Small intestine (tissue), 7 donors: ENCODE measurements around the gene MCUB. TPM values are rescaled to one million over a fixed set of nuclear protein-coding genes. Genes with fewer than 3 reads are reported as not detected.
A peak's percentile ranks its signal among the peaks of the same experiment; 100 is the strongest.

Experiments
- DNase-seq, 2 donors: peaks; one replicate each; pipeline versions ENCODE4 v3.0.0 to v3.0.0-alpha.2; 2013
- FAIRE-seq: peaks from 2 replicates; lab custom pipeline; 2012; peaks lifted over from hg19 to GRCh38; lab: Jason Lieb, UNC
- H3K27ac ChIP-seq, 3 donors: one replicate each; pipeline ENCODE4 v1.5.1; 2013; ENCODE audit warnings: low read length in 2 of 3, mild to moderate bottlenecking in 2 of 3, control low read depth in 1 of 3, inconsistent platforms in 1 of 3, low read depth in 1 of 3, moderate library complexity in 1 of 3
- H3K27me3 ChIP-seq, 3 donors: one replicate each; pipeline ENCODE4 v1.6.1; 2013; ENCODE audit warnings: low read length in 3 of 3, inconsistent platforms in 1 of 3; ENCODE audit not compliant: control insufficient read depth in 3 of 3, insufficient read depth in 3 of 3
- H3K36me3 ChIP-seq, 3 donors: one replicate each; pipeline ENCODE4 v1.6.1; 2013; ENCODE audit warnings: low read length in 3 of 3, inconsistent platforms in 1 of 3, low read depth in 1 of 3, mild to moderate bottlenecking in 1 of 3, moderate library complexity in 1 of 3; ENCODE audit not compliant: control insufficient read depth in 3 of 3, insufficient read depth in 2 of 3
- H3K4me1 ChIP-seq, 3 donors: one replicate each; pipeline ENCODE4 v1.6.1; 2013; ENCODE audit warnings: low read length in 2 of 3, inconsistent platforms in 1 of 3, low read depth in 1 of 3, mild to moderate bottlenecking in 1 of 3, moderate library complexity in 1 of 3; ENCODE audit not compliant: control insufficient read depth in 3 of 3, insufficient read depth in 2 of 3
- H3K4me3 ChIP-seq, 3 donors: one replicate each; pipeline ENCODE4 v1.5.1; 2013; ENCODE audit warnings: low read length in 3 of 3, control low read depth in 1 of 3, inconsistent platforms in 1 of 3, low read depth in 1 of 3, mild to moderate bottlenecking in 1 of 3, moderate library complexity in 1 of 3
- H3K9me3 ChIP-seq, 2 donors: one replicate each; pipeline ENCODE4 v1.6.1; 2013; ENCODE audit warnings: low read depth in 1 of 2, low read length in 1 of 2; ENCODE audit not compliant: control insufficient read depth in 2 of 2, insufficient read depth in 1 of 2
- WGBS, 3 donors: extraction: QIAGEN DNeasy Blood & Tissue Kit; methylation state at CpG; one replicate each; pipeline ENCODE4 v1.1.7; 2013; 5-methylcytosine and 5-hydroxymethylcytosine counted together
- polyA plus RNA-seq, 4 donors: library from polyadenylated mRNA; stranded (reverse) in 3 of 4; unstranded in 1 of 4; fragments of 200-250 nt in 3 of 4; fragments of 120-200 nt in 1 of 4; gene quantifications; one replicate each; pipeline versions ENCODE4 v1.2.1 to v1.2.3, GENCODE V29; 2013
- donor health status: healthy with polysubstance abuse.
- donor health status: control.
- donor health status: control.
- donor health status: Bipolar disorder and iron deficiency.
- donor health status: healthy.

Gene MCUB
- polyA plus RNA-seq, 4 donors, result 2.2 to 12.8 (median 3.8) TPM

GRCh38 chr4:109615742-109616141, 55.7 kb downstream of the MCUB start:
- Histone ChIP-seq H3K4me3 (no peak overlapping the region), H3K27ac (no peak overlapping the region), H3K36me3 (no peaks in the 10 kb centered on the region), H3K4me1 (peaks cover 0 to 3% (median 0%) of the 10 kb centered on the region in 3 donors), H3K27me3 (no peaks in the 10 kb centered on the region), H3K9me3 (peaks cover 0 to 9% of the 10 kb centered on the region in 2 donors)
- 86 to 100% (median 95%) methylated on average over 2 of the region's 2 CpGs for WGBS, 3 donors
- FAIRE-seq (no peak), DNase-seq (no peak)

- FAIRE-seq, result no peak
- 90 to 94% (median 90%) methylated on average over 1 of the region's 1 CpG for WGBS, 3 donors
Observed at GRCh38 chr4:109616243-109616642, 56.2 kb downstream of the MCUB start.

GRCh38 chr4:109622626-109623025, 62.6 kb downstream of the MCUB start:
- peak overlapping the region in 2 of 3 donors; percentile 5 to 58 for H3K27ac ChIP-seq
- WGBS, 3 donors, result 23 to 72% (median 42%) methylated on average over 7 of the region's 7 CpGs
- peak; percentile 88 to 91 for DNase-seq
- no peak overlapping the region for H3K4me3 ChIP-seq
- FAIRE-seq, result no peak
- H3K9me3 ChIP-seq, result no peaks in the 10 kb centered on the region
- no peaks in the 10 kb centered on the region for H3K36me3 ChIP-seq
- peaks cover 0 to 9% (median 0%) of the 10 kb centered on the region in 3 donors for H3K4me1 ChIP-seq
- H3K27me3 ChIP-seq, result no peaks in the 10 kb centered on the region

More at GRCh38 chr4:109616243-109616642, 56.2 kb downstream of the MCUB start:
- no peaks in the 10 kb centered on the region for H3K4me1 ChIP-seq
- peaks cover 0 to 6% of the 10 kb centered on the region in 2 donors for H3K9me3 ChIP-seq
- no peaks in the 10 kb centered on the region for H3K36me3 ChIP-seq
- H3K27ac ChIP-seq, result no peak overlapping the region
- no peak overlapping the region for H3K4me3 ChIP-seq
- no peaks in the 10 kb centered on the region for H3K27me3 ChIP-seq
- no peak for DNase-seq

GRCh38 chr4:109624536-109624935, 64.5 kb downstream of the MCUB start:
- H3K27ac ChIP-seq, result no peak overlapping the region
- H3K4me3 ChIP-seq, result no peak overlapping the region
- no peaks in the 10 kb centered on the region for H3K27me3 ChIP-seq
- WGBS, 3 donors, result 93 to 97% (median 94%) methylated on average over 2 of the region's 2 CpGs
- peaks cover 0 to 14% (median 0%) of the 10 kb centered on the region in 3 donors for H3K4me1 ChIP-seq
- no peak for FAIRE-seq
- DNase-seq, result no peak
- H3K9me3 ChIP-seq, result no peaks in the 10 kb centered on the region
- H3K36me3 ChIP-seq, result no peaks in the 10 kb centered on the region

GRCh38 chr4:109627361-109627760, 67.3 kb downstream of the MCUB start:
- Histone ChIP-seq H3K4me1 (peaks cover 0 to 19% (median 3%) of the 10 kb centered on the region in 3 donors), H3K27me3 (no peaks in the 10 kb centered on the region), H3K36me3 (no peaks in the 10 kb centered on the region), H3K4me3 (no peak overlapping the region), H3K27ac (no peak overlapping the region), H3K9me3 (no peaks in the 10 kb centered on the region)
- DNase-seq (peak; percentile 31 to 56), FAIRE-seq (no peak)
- 64 to 88% (median 71%) methylated on average over 4 of the region's 4 CpGs for WGBS, 3 donors

- FAIRE-seq (no peak), DNase-seq (no peak)
- WGBS, 3 donors, result 68 to 78% (median 73%) methylated on average over 4 of the region's 4 CpGs
- Histone ChIP-seq H3K27me3 (no peaks in the 10 kb centered on the region), H3K36me3 (no peaks in the 10 kb centered on the region), H3K9me3 (no peaks in the 10 kb centered on the region), H3K4me1 (peaks cover 0 to 10% (median 3%) of the 10 kb centered on the region in 3 donors), H3K4me3 (no peak overlapping the region), H3K27ac (no peak overlapping the region)
Observed at GRCh38 chr4:109629775-109630174, 69.7 kb downstream of the MCUB start.

- FAIRE-seq (no peak), DNase-seq (peak; percentile 45 to 50)
- WGBS, 3 donors, result 8 to 27% (median 22%) methylated on average over 5 of the region's 5 CpGs
- Histone ChIP-seq H3K27me3 (no peaks in the 10 kb centered on the region), H3K36me3 (no peaks in the 10 kb centered on the region), H3K27ac (peak overlapping the region in 1 of 3 donors; percentile 29), H3K4me1 (peaks cover 0 to 10% (median 3%) of the 10 kb centered on the region in 3 donors), H3K9me3 (no peaks in the 10 kb centered on the region), H3K4me3 (no peak overlapping the region)
Observed at GRCh38 chr4:109631532-109632108, 71.6 kb downstream of the MCUB start.

- H3K9me3 ChIP-seq, result peaks cover 0 to 7% of the 10 kb centered on the region in 2 donors
- no peak overlapping the region for H3K4me3 ChIP-seq
- WGBS, 3 donors, result 45 to 56% (median 50%) methylated on average over 2 of the region's 2 CpGs
- no peak for DNase-seq
- H3K27ac ChIP-seq, result no peak overlapping the region
- H3K27me3 ChIP-seq, result no peaks in the 10 kb centered on the region
- no peaks in the 10 kb centered on the region for H3K36me3 ChIP-seq
- no peaks in the 10 kb centered on the region for H3K4me1 ChIP-seq
- FAIRE-seq, result no peak
Observed at GRCh38 chr4:109640644-109641043, 80.6 kb downstream of the MCUB start.
